ENCODE results near the gene CACNA2D3. TPM values are rescaled to one million over a fixed set of nuclear protein-coding genes. Genes with fewer than 3 reads are reported as not detected.

The CACNA2D3 gene
- total RNA-seq, 4 donors from 2014 or later, result 0.55 to 3.4 (median 1.6) TPM

DNA sequence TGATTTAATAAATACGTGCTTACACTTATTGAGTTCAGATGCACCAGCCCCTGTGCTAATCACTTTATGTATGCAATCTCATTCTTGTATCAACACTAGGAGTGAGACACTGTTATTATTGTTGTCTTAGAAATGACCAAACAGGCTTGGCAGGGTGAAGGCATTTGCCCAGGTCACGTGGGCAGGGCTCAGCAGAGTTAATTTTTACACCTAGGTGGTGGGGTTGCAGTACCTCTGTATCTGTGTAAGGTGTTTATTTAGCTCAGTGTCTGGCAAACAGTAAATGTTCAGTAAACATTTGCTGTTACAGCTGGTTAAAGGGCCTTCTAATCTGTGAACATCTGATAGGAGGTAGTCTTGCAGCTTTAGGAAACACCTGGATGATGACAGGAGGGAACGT lies 200.0 kb downstream of the CACNA2D3 start:
- Histone ChIP-seq H3K36me3 (no peaks in the 10 kb centered on the region), H3K27ac (no peak overlapping the region), H3K4me1 (peaks cover 0 to 16% (median 6%) of the 10 kb centered on the region in 4 donors), H3K27me3 (no peaks in the 10 kb centered on the region), H3K4me3 (no peak overlapping the region), H3K9me3 (no peaks in the 10 kb centered on the region)
- intact Hi-C loops (cut with DNase I; ENCODE audit: low total_unique reads) (no loop called here), in situ Hi-C loops (cut with MboI; ENCODE audit: low pct_ligation_motif_present in 1 of 4, low pct_unique_long_range_greater_than_20kb in 1 of 4, low sequenced_read_pairs in 3 of 4) (no loop called here)
- DNase-seq, result peak; percentile 75
- WGBS, 2 donors (ENCODE audit: low coverage in 1 of 2), result 30 to 33% methylated on average over 2 to 3 of the region's 3 CpGs
- TF ChIP-seq POLR2AphosphoS5 (IDR thresholded peaks at IDR 0.05) (peak in 2 of 3 donors; percentile 22 to 39), CTCF (IDR thresholded peaks at IDR 0.05) (no peak), EP300 (IDR thresholded peaks at IDR 0.05; ENCODE audit: low read depth) (no peak), POLR2A (IDR thresholded peaks at IDR 0.05) (no peak)

- 73 to 74% methylated on average over 2 of the region's 2 CpGs for WGBS, 2 donors (ENCODE audit: low coverage in 1 of 2)
- H3K4me3 ChIP-seq, result no peak overlapping the region
- TF ChIP-seq POLR2A (IDR thresholded peaks at IDR 0.05) (no peak), EP300 (IDR thresholded peaks at IDR 0.05; ENCODE audit: low read depth) (no peak), POLR2AphosphoS5 (IDR thresholded peaks at IDR 0.05) (no peak), CTCF (IDR thresholded peaks at IDR 0.05) (no peak)
- in situ Hi-C loops (cut with MboI; ENCODE audit: low pct_ligation_motif_present in 1 of 4, low pct_unique_long_range_greater_than_20kb in 1 of 4, low sequenced_read_pairs in 3 of 4), result no loop called here
- no peaks in the 10 kb centered on the region for H3K27me3 ChIP-seq
- intact Hi-C loops (cut with DNase I; ENCODE audit: low total_unique reads), result no loop called here
- DNase-seq, result no peak
- H3K9me3 ChIP-seq, result no peaks in the 10 kb centered on the region
- H3K36me3 ChIP-seq, result no peaks in the 10 kb centered on the region
- no peak overlapping the region for H3K27ac ChIP-seq
- H3K4me1 ChIP-seq, result peaks cover 0 to 16% (median 6%) of the 10 kb centered on the region in 4 donors
These were observed 201.8 kb downstream of the CACNA2D3 start for GRCh38 chr3:54324103-54324502.

- H3K4me3 ChIP-seq, result no peak overlapping the region
- DNase-seq, result no peak
- no peaks in the 10 kb centered on the region for H3K36me3 ChIP-seq
- intact Hi-C loops (cut with DNase I; ENCODE audit: low total_unique reads), result no loop called here
- no peak overlapping the region for H3K27ac ChIP-seq
- no peak for TF ChIP-seq POLR2A (IDR thresholded peaks at IDR 0.05)
- TF ChIP-seq CTCF (IDR thresholded peaks at IDR 0.05), result no peak
- TF ChIP-seq POLR2AphosphoS5 (IDR thresholded peaks at IDR 0.05), result no peak
- no peak for TF ChIP-seq EP300 (IDR thresholded peaks at IDR 0.05; ENCODE audit: low read depth)
- H3K27me3 ChIP-seq, result no peaks in the 10 kb centered on the region
- peaks cover 0 to 9% (median 3%) of the 10 kb centered on the region in 4 donors for H3K4me1 ChIP-seq
- 87 to 100% methylated on average over 2 to 7 of the region's 7 CpGs for WGBS, 2 donors (ENCODE audit: low coverage in 1 of 2)
- no peaks in the 10 kb centered on the region for H3K9me3 ChIP-seq
- in situ Hi-C loops (cut with MboI; ENCODE audit: low pct_ligation_motif_present in 1 of 4, low pct_unique_long_range_greater_than_20kb in 1 of 4, low sequenced_read_pairs in 3 of 4), result no loop called here
These were observed 204.6 kb downstream of the CACNA2D3 start for GRCh38 chr3:54326951-54327350.

DNA sequence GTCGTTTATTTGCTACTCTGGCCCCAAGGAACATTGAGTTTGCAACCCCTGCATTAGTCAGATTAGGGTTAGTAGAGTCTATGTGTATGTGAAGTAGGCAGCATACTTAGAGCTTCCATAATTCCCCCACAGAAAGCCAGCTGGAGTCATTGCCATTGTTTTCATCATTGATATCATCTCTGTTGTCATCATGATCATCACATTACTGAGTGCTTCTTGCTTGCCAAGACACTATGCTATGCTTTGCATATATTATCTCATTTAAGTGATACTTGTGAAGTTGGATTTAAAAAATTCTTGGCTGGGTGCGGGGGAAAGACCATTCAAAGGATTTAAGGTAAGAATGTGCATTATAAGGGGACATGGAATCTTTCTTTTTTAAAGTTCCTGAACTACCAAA lies 209.0 kb downstream of the CACNA2D3 start:
- Histone ChIP-seq H3K4me3 (no peak overlapping the region), H3K4me1 (no peaks in the 10 kb centered on the region), H3K27me3 (no peaks in the 10 kb centered on the region), H3K9me3 (no peaks in the 10 kb centered on the region), H3K27ac (no peak overlapping the region), H3K36me3 (no peaks in the 10 kb centered on the region)
- in situ Hi-C loops (cut with MboI; ENCODE audit: low pct_ligation_motif_present in 1 of 4, low pct_unique_long_range_greater_than_20kb in 1 of 4, low sequenced_read_pairs in 3 of 4) (no loop called here), intact Hi-C loops (cut with DNase I; ENCODE audit: low total_unique reads) (no loop called here)
- WGBS, 2 donors (ENCODE audit: low coverage in 1 of 2), result 79 to 82% methylated on average over 2 of the region's 2 CpGs
- TF ChIP-seq CTCF (IDR thresholded peaks at IDR 0.05) (no peak), POLR2AphosphoS5 (IDR thresholded peaks at IDR 0.05) (no peak), POLR2A (IDR thresholded peaks at IDR 0.05) (no peak), EP300 (IDR thresholded peaks at IDR 0.05; ENCODE audit: low read depth) (no peak)
- DNase-seq, result no peak

Data from transverse colon (tissue), 4 donors.